DOHH2 (cell line): Measurements from ENCODE around the gene CENPP.
"Not testable (repeated sequence)": the region's sequence is repeated elsewhere in the genome, so short reads cannot be mapped to it uniquely, and the experiment has no call there.

ENCODE experiments used
- H3F3A ChIP-seq: fragments of 200-600 bp; sonication (generic), shearing (Covaris generic); 2 replicates; pipeline ENCODE4 v1.6.0; 2016; ENCODE audit warnings: antibody characterized with exemption, mild to moderate bottlenecking; ENCODE audit not compliant: control insufficient read depth, insufficient read depth
- H3K27ac ChIP-seq: fragments of 200-600 bp; sonication (generic); 2 replicates; pipeline ENCODE4 v1.5.1; 2014; ENCODE audit warnings: low read depth, mild to moderate bottlenecking, low read length, moderate library complexity
- H3K27me3 ChIP-seq: fragments of 200-600 bp; sonication (generic); 2 replicates; pipeline ENCODE4 v1.6.1; 2014; ENCODE audit warnings: mild to moderate bottlenecking, low read length, mixed read lengths; ENCODE audit not compliant: control insufficient read depth
- H3K36me3 ChIP-seq: fragments of 200-600 bp; sonication (generic); 2 replicates; pipeline ENCODE4 v1.6.1; 2014; ENCODE audit warnings: mild to moderate bottlenecking, low read length, moderate library complexity, mixed read lengths; ENCODE audit not compliant: control insufficient read depth
- H3K4me1 ChIP-seq: fragments of 200-600 bp; sonication (generic); 2 replicates; pipeline ENCODE4 v1.6.1; 2014; ENCODE audit warnings: mild to moderate bottlenecking, low read length, mixed read lengths; ENCODE audit not compliant: control insufficient read depth
- H3K4me2 ChIP-seq: fragments of 200-600 bp; sonication (generic); 2 replicates; pipeline ENCODE4 v1.6.0; 2014; ENCODE audit warnings: mild to moderate bottlenecking, low read length, moderate library complexity
- H3K4me3 ChIP-seq: fragments of 200-600 bp; sonication (generic); 2 replicates; pipeline ENCODE4 v1.5.1; 2014; ENCODE audit warnings: mild to moderate bottlenecking, low read length, mixed read lengths
- H3K79me2 ChIP-seq: fragments of 200-600 bp; sonication (generic); 2 replicates; pipeline ENCODE4 v1.6.1; 2014; ENCODE audit warnings: mild to moderate bottlenecking, low read length, mixed read lengths; ENCODE audit not compliant: control insufficient read depth
- H3K9me2 ChIP-seq: fragments of 200-600 bp; sonication (generic); replicated peaks from 2 replicates; pipeline ENCODE4 v1.6.1; 2014; ENCODE audit warnings: mild to moderate bottlenecking, low read length, mixed read lengths; ENCODE audit not compliant: control insufficient read depth
- H3K9me3 ChIP-seq: fragments of 200-600 bp; sonication (generic); 2 replicates; pipeline ENCODE4 v1.6.1; 2014; ENCODE audit warnings: antibody characterized with exemption, low read length, mixed read lengths; ENCODE audit not compliant: control insufficient read depth, insufficient read depth
- H4K20me1 ChIP-seq: fragments of 200-600 bp; sonication (generic); 2 replicates; pipeline ENCODE4 v1.6.0; 2014; ENCODE audit warnings: low read depth, mild to moderate bottlenecking, antibody characterized with exemption, low read length, moderate library complexity; ENCODE audit not compliant: control insufficient read depth, insufficient read depth
- EZH2phosphoT487 ChIP-seq: fragments of 200-600 bp; sonication (generic); IDR thresholded peaks from 2 replicates; pipeline ENCODE4 v1.6.1; 2017; ENCODE audit warnings: borderline replicate concordance, mild to moderate bottlenecking, antibody characterized with exemption, low read length, moderate library complexity, mixed read lengths
- TF ChIP-seq, protein P1 (sequence below): fragments of 200-600 bp; sonication (generic); IDR thresholded peaks from one replicate; pipeline ENCODE4 v1.5.1; 2014; ENCODE audit warnings: antibody characterized with exemption, mild to moderate bottlenecking, low read depth, low read length; ENCODE audit not compliant: poor library complexity, severe bottlenecking

The CENPP gene

GRCh38 chr9:92563116-92564100, 237.7 kb downstream of the CENPP start:
- H3F3A ChIP-seq = no peaks in the 10 kb centered on the region
- no peak overlapping the region for H3K4me3 ChIP-seq
- H3K4me1 ChIP-seq = no peaks in the 10 kb centered on the region
- H3K36me3 ChIP-seq = no peaks in the 10 kb centered on the region
- no peaks in the 10 kb centered on the region for H4K20me1 ChIP-seq
- no peaks in the 10 kb centered on the region for H3K27me3 ChIP-seq
- no peaks in the 10 kb centered on the region for H3K9me2 ChIP-seq
- no peak overlapping the region for H3K4me2 ChIP-seq
- TF ChIP-seq, protein P1, sequence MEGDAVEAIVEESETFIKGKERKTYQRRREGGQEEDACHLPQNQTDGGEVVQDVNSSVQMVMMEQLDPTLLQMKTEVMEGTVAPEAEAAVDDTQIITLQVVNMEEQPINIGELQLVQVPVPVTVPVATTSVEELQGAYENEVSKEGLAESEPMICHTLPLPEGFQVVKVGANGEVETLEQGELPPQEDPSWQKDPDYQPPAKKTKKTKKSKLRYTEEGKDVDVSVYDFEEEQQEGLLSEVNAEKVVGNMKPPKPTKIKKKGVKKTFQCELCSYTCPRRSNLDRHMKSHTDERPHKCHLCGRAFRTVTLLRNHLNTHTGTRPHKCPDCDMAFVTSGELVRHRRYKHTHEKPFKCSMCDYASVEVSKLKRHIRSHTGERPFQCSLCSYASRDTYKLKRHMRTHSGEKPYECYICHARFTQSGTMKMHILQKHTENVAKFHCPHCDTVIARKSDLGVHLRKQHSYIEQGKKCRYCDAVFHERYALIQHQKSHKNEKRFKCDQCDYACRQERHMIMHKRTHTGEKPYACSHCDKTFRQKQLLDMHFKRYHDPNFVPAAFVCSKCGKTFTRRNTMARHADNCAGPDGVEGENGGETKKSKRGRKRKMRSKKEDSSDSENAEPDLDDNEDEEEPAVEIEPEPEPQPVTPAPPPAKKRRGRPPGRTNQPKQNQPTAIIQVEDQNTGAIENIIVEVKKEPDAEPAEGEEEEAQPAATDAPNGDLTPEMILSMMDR = no peak
- no peak for TF ChIP-seq EZH2phosphoT487
- H3K9me3 ChIP-seq = no peaks in the 10 kb centered on the region
- no peaks in the 10 kb centered on the region for H3K79me2 ChIP-seq
- H3K27ac ChIP-seq = no peak overlapping the region

GRCh38 chr9:92564504-92564903, 238.8 kb downstream of the CENPP start:
- Histone ChIP-seq H4K20me1 (no peaks in the 10 kb centered on the region), H3K9me3 (no peaks in the 10 kb centered on the region), H3K27ac (no peak overlapping the region), H3K4me2 (no peak overlapping the region), H3K9me2 (no peaks in the 10 kb centered on the region), H3F3A (no peaks in the 10 kb centered on the region), H3K4me3 (no peak overlapping the region), H3K79me2 (no peaks in the 10 kb centered on the region), H3K4me1 (no peaks in the 10 kb centered on the region), H3K36me3 (no peaks in the 10 kb centered on the region), H3K27me3 (no peaks in the 10 kb centered on the region)
- TF ChIP-seq, protein P1 = no peak
- TF ChIP-seq EZH2phosphoT487 = no peak

- no peaks in the 10 kb centered on the region for H3K79me2 ChIP-seq
- no peaks in the 10 kb centered on the region for H3K9me2 ChIP-seq
- no peak overlapping the region for H3K4me3 ChIP-seq
- H3K9me3 ChIP-seq = no peaks in the 10 kb centered on the region
- H4K20me1 ChIP-seq = no peaks in the 10 kb centered on the region
- TF ChIP-seq, protein P1 = no peak
- no peak for TF ChIP-seq EZH2phosphoT487
- H3K4me2 ChIP-seq = no peak overlapping the region
- H3K36me3 ChIP-seq = no peaks in the 10 kb centered on the region
- no peaks in the 10 kb centered on the region for H3K4me1 ChIP-seq
- H3K27me3 ChIP-seq = no peaks in the 10 kb centered on the region
- H3K27ac ChIP-seq = no peak overlapping the region
- H3F3A ChIP-seq = no peaks in the 10 kb centered on the region
Measured at GRCh38 chr9:92564982-92565381, 239.2 kb downstream of the CENPP start.

DNA sequence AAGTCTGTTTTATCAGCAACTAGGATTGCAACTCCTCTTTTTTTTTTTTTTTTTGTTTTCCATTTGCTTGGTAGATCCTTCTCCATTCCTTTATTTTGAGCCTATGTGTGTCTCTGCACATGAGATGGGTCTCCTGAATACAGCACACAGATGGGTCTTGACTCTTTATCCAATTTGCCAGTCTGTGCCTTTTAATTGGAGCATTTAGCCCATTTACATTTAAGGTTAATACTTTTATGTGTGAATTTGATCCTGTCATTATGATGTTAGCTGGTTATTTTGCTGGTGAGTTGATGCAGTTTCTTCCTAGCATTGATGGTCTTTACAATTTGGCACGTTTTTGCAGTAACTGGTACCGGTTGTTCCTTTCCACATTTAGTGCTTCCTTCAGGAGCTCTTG, 246.1 kb downstream of the CENPP start:
- not testable (repeated sequence) for H3K9me3 ChIP-seq, H3K79me2 ChIP-seq, H4K20me1 ChIP-seq, H3K27me3 ChIP-seq, H3K9me2 ChIP-seq, H3K36me3 ChIP-seq, H3K27ac ChIP-seq, H3K4me3 ChIP-seq, H3F3A ChIP-seq, H3K4me2 ChIP-seq, H3K4me1 ChIP-seq

GRCh38 chr9:92573612-92574011, 247.9 kb downstream of the CENPP start:
- H3K9me2 ChIP-seq, H3K4me3 ChIP-seq, H3K4me1 ChIP-seq, H3K4me2 ChIP-seq, H3K9me3 ChIP-seq, H3K27ac ChIP-seq, H3F3A ChIP-seq, H3K36me3 ChIP-seq, H3K79me2 ChIP-seq, H3K27me3 ChIP-seq, H4K20me1 ChIP-seq: not testable (repeated sequence)
